PC-3 (cell line): ENCODE results near the gene AWAT2.

Source experiments
- CTCF ChIP-seq: fragments of 300-600 bp; sonication (generic); conservative IDR thresholded peaks from 2 replicates; pipeline ENCODE4 v1.5.1; 2017; ENCODE audit warnings: antibody characterized with exemption, low read depth, mild to moderate bottlenecking, low read length
- EZH2 ChIP-seq: fragments of 300-600 bp; sonication (generic); IDR thresholded peaks from one replicate; pipeline ENCODE4 v1.6.1; 2017; ENCODE audit warnings: antibody characterized with exemption, mild to moderate bottlenecking, low read length; ENCODE audit not compliant: unreplicated experiment

GRCh38 chrX:70043685-70044084, 6.1 kb downstream of the AWAT2 start:
- no peak for TF ChIP-seq CTCF
- no peak for TF ChIP-seq EZH2
